ENCODE measurements around the gene SPINK6.

SPINK6 gene

GRCh38 chr5:148208226-148208625 lies 5.4 kb downstream of the SPINK6 start:
- no peak for TF ChIP-seq REST (IDR thresholded peaks at IDR 0.05; ENCODE audit: insufficient read depth in 1 of 2, low read depth in 2 of 2, low read length in 2 of 2)
- TF ChIP-seq TAF1 (IDR thresholded peaks at IDR 0.05; ENCODE audit: borderline replicate concordance, insufficient read depth, low read length), result no peak
- TF ChIP-seq POLR2AphosphoS5 (IDR thresholded peaks at IDR 0.05; ENCODE audit: low read depth, low read length), result no peak
- TF ChIP-seq FOXP2 (optimal IDR thresholded peaks at IDR 0.05; ENCODE audit: borderline replicate concordance, extremely low read depth, extremely low read length, insufficient read depth), result no peak
- no peak for TF ChIP-seq SIN3A (IDR thresholded peaks at IDR 0.05; ENCODE audit: borderline replicate concordance, insufficient read depth, low read length)

DNA sequence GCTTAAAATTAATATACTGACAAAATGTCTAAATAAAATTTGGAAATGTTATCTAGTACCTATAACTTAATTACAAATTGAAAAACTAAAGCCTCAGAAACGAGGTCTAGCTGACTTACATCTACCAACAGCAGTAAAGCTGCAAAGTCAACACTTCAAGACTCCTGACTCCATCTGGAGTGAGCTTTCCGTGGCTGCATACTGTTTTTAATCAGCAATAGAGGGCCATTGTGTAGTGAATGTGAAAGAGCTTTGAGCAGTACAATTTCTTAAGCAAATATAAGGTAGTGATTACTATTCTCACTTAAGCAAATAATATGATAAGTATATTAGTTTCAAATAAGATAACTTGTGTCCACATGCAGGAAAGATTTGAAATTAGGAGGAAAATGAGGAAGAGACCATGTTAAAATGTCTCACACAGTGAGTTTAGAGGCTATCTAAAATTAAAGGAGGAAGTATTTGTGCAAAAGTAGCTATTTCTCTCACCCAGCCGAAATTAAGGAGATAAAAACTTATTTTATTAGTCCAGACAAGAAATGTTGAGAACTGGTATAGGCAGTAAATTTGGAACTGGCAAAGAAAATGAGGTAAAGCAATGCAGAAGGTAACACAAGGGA lies 6.4 kb downstream of the SPINK6 start:
- TF ChIP-seq FOXP2 (optimal IDR thresholded peaks at IDR 0.05; ENCODE audit: borderline replicate concordance, extremely low read depth, extremely low read length, insufficient read depth), result no peak
- no peak for TF ChIP-seq POLR2AphosphoS5 (IDR thresholded peaks at IDR 0.05; ENCODE audit: low read depth, low read length)
- TF ChIP-seq TAF1 (IDR thresholded peaks at IDR 0.05; ENCODE audit: borderline replicate concordance, insufficient read depth, low read length), result no peak
- no peak for TF ChIP-seq SIN3A (IDR thresholded peaks at IDR 0.05; ENCODE audit: borderline replicate concordance, insufficient read depth, low read length)
- TF ChIP-seq REST (IDR thresholded peaks at IDR 0.05; ENCODE audit: insufficient read depth in 1 of 2, low read depth in 2 of 2, low read length in 2 of 2), result no peak

DNA sequence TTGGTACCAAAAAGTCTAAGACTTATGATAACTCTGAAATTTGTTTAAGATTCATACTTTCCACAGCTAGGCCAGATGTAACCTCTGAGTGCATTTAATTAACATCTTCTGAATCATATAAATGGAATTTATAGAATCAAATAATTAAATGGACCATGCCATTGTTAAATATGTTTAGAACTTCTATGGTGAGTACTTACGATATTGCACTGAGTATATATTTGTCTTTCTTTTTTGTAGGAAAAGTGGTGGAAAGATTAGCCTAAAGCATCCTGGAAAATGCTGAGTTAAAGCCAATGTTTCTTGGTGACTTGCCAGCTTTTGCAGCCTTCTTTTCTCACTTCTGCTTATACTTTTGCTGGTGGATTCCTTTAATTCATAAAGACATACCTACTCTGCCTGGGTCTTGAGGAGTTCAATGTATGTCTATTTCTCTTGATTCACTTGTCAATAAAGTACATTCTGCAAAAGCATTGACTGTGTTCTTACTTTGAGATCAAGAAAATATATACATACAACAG lies 11.9 kb downstream of the SPINK6 start:
- TF ChIP-seq SIN3A (IDR thresholded peaks at IDR 0.05; ENCODE audit: borderline replicate concordance, insufficient read depth, low read length) (no peak), TAF1 (IDR thresholded peaks at IDR 0.05; ENCODE audit: borderline replicate concordance, insufficient read depth, low read length) (no peak), POLR2AphosphoS5 (IDR thresholded peaks at IDR 0.05; ENCODE audit: low read depth, low read length) (no peak), REST (IDR thresholded peaks at IDR 0.05; ENCODE audit: insufficient read depth in 1 of 2, low read depth in 2 of 2, low read length in 2 of 2) (no peak), FOXP2 (optimal IDR thresholded peaks at IDR 0.05; ENCODE audit: borderline replicate concordance, extremely low read depth, extremely low read length, insufficient read depth) (no peak)

GRCh38 chr5:148221508-148221907 lies 18.7 kb downstream of the SPINK6 start:
- TF ChIP-seq TAF1 (IDR thresholded peaks at IDR 0.05; ENCODE audit: borderline replicate concordance, insufficient read depth, low read length) (no peak), SIN3A (IDR thresholded peaks at IDR 0.05; ENCODE audit: borderline replicate concordance, insufficient read depth, low read length) (no peak), FOXP2 (optimal IDR thresholded peaks at IDR 0.05; ENCODE audit: borderline replicate concordance, extremely low read depth, extremely low read length, insufficient read depth) (no peak)

DNA sequence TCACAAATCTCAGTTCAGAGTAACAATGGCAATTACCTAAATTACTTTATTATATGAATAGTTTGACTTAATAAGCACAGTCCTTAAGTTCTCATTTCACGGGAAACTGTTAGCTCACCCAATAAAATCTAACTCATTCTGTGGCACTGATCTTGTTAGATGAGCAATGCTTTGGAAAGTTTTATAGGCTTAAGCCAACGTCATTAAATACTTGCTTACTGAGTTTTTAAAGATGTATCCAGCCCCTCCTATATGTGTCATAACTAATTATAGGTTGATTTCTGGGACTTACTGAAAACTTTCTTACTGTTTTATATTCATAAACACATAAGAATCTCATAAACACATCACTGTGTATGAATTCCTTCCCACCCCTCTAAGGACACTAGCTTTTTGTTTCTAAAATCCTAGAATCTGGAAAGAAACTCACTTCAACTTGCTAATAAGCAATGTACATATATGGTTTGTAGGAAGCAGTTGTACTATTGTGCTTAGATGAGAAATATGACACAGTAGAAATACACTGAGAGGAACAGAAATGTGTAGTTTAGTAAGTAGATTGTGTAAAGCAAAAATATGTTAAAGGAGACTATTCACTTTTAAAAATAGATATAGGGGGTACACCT lies 21.4 kb downstream of the SPINK6 start:
- no peak for TF ChIP-seq REST (IDR thresholded peaks at IDR 0.05; ENCODE audit: insufficient read depth in 1 of 2, low read depth in 2 of 2, low read length in 2 of 2)
- TF ChIP-seq SIN3A (IDR thresholded peaks at IDR 0.05; ENCODE audit: borderline replicate concordance, insufficient read depth, low read length), result no peak
- no peak for TF ChIP-seq POLR2AphosphoS5 (IDR thresholded peaks at IDR 0.05; ENCODE audit: low read depth, low read length)

All from PFSK-1 (cell line).